Measurements from ENCODE around the gene SH3RF1. TPM values are rescaled to one million over a fixed set of nuclear protein-coding genes. Genes with fewer than 3 reads are reported as not detected.
A peak's percentile ranks its signal among the peaks of the same experiment; 100 is the strongest.

The SH3RF1 gene
- total and polyA plus RNA-seq, 4 donors, result 1.8 to 7.9 (median 3.5) TPM

- no peak for DNase-seq (ENCODE audit: low spot score)
- Histone ChIP-seq H3K4me1 (ENCODE audit: control insufficient read depth in 4 of 4, insufficient read depth in 4 of 4, low read length in 3 of 4) (peaks cover 8 to 23% (median 14%) of the 10 kb centered on the region in 4 donors), H3K27ac (ENCODE audit: low read depth in 1 of 2, low read length in 2 of 2) (peak overlapping the region; percentile 37 to 44), H3K27me3 (ENCODE audit: control insufficient read depth in 4 of 4, insufficient read depth in 4 of 4, low read length in 3 of 4) (no peaks in the 10 kb centered on the region), H3K4me3 (ENCODE audit: low read depth in 1 of 3, low read length in 3 of 3) (no peak overlapping the region), H3K36me3 (ENCODE audit: control insufficient read depth in 4 of 4, insufficient read depth in 3 of 4, low read depth in 1 of 4, low read length in 3 of 4) (peaks cover 0 to 28% (median 12%) of the 10 kb centered on the region in 4 donors), H3K9me3 (ENCODE audit: control insufficient read depth in 4 of 4, low read length in 3 of 4) (no peaks in the 10 kb centered on the region), H3K9ac (ENCODE audit: low read depth in 1 of 2, low read length in 2 of 2) (no peak overlapping the region)
- no peak for TF ChIP-seq ZBTB33 (IDR thresholded peaks at IDR 0.05)
- WGBS, result 85% methylated on average over 2 of the region's 2 CpGs
Measured at GRCh38 chr4:169098532-169098931, 172.2 kb downstream of the SH3RF1 start.

- no peaks in the 10 kb centered on the region for H3K9me3 ChIP-seq (ENCODE audit: control insufficient read depth in 4 of 4, low read length in 3 of 4)
- 94% methylated on average over 2 of the region's 2 CpGs for WGBS
- no peak overlapping the region for H3K27ac ChIP-seq (ENCODE audit: low read depth in 1 of 2, low read length in 2 of 2)
- H3K36me3 ChIP-seq (ENCODE audit: control insufficient read depth in 4 of 4, insufficient read depth in 3 of 4, low read depth in 1 of 4, low read length in 3 of 4), result peaks cover 0 to 28% (median 12%) of the 10 kb centered on the region in 4 donors
- H3K27me3 ChIP-seq (ENCODE audit: control insufficient read depth in 4 of 4, insufficient read depth in 4 of 4, low read length in 3 of 4), result no peaks in the 10 kb centered on the region
- peaks cover 8 to 23% (median 14%) of the 10 kb centered on the region in 4 donors for H3K4me1 ChIP-seq (ENCODE audit: control insufficient read depth in 4 of 4, insufficient read depth in 4 of 4, low read length in 3 of 4)
- no peak overlapping the region for H3K4me3 ChIP-seq (ENCODE audit: low read depth in 1 of 3, low read length in 3 of 3)
- no peak for DNase-seq (ENCODE audit: low spot score)
- no peak overlapping the region for H3K9ac ChIP-seq (ENCODE audit: low read depth in 1 of 2, low read length in 2 of 2)
- TF ChIP-seq TAF1 (conservative IDR thresholded peaks at IDR 0.05), result no peak
- TF ChIP-seq ZBTB33 (IDR thresholded peaks at IDR 0.05), result no peak
- no peak for TF ChIP-seq MAX (IDR thresholded peaks at IDR 0.05)
- TF ChIP-seq HNF4A (conservative IDR thresholded peaks at IDR 0.05), result no peak
Measured at GRCh38 chr4:169098054-169098497, 172.7 kb downstream of the SH3RF1 start.

GRCh38 chr4:169096221-169096620, 174.5 kb downstream of the SH3RF1 start:
- H3K4me3 ChIP-seq (ENCODE audit: low read depth in 1 of 3, low read length in 3 of 3), result no peak overlapping the region
- H3K36me3 ChIP-seq (ENCODE audit: control insufficient read depth in 4 of 4, insufficient read depth in 3 of 4, low read depth in 1 of 4, low read length in 3 of 4), result peaks cover 0 to 30% (median 14%) of the 10 kb centered on the region in 4 donors
- WGBS, result 92% methylated on average over 4 of the region's 4 CpGs
- no peak for TF ChIP-seq CTCF (IDR thresholded peaks at IDR 0.05; ENCODE audit: low read depth, low read length, missing input control)
- TF ChIP-seq TAF1 (conservative IDR thresholded peaks at IDR 0.05), result no peak
- no peak for TF ChIP-seq SP1 (IDR thresholded peaks at IDR 0.05)
- TF ChIP-seq RXRA (IDR thresholded peaks at IDR 0.05), result no peak
- no peak for TF ChIP-seq ATF3 (IDR thresholded peaks at IDR 0.05)
- no peak for TF ChIP-seq REST (IDR thresholded peaks at IDR 0.05)
- TF ChIP-seq MAX (IDR thresholded peaks at IDR 0.05), result no peak
- TF ChIP-seq JUND (IDR thresholded peaks at IDR 0.05), result no peak
- TF ChIP-seq YY1 (IDR thresholded peaks at IDR 0.05), result no peak
- no peak for TF ChIP-seq ZBTB33 (IDR thresholded peaks at IDR 0.05)
- TF ChIP-seq HNF4G (IDR thresholded peaks at IDR 0.05), result no peak
- no peak for TF ChIP-seq RAD21 (IDR thresholded peaks at IDR 0.05)
- no peak for TF ChIP-seq HNF4A (conservative IDR thresholded peaks at IDR 0.05)
- no peak for TF ChIP-seq FOXA2 (IDR thresholded peaks at IDR 0.05)

More at GRCh38 chr4:169096221-169096620, 174.5 kb downstream of the SH3RF1 start:
- no peaks in the 10 kb centered on the region for H3K27me3 ChIP-seq (ENCODE audit: control insufficient read depth in 4 of 4, insufficient read depth in 4 of 4, low read length in 3 of 4)
- H3K4me1 ChIP-seq (ENCODE audit: control insufficient read depth in 4 of 4, insufficient read depth in 4 of 4, low read length in 3 of 4), result peaks cover 8 to 23% (median 14%) of the 10 kb centered on the region in 4 donors
- DNase-seq (ENCODE audit: low spot score), result no peak
- H3K9me3 ChIP-seq (ENCODE audit: control insufficient read depth in 4 of 4, low read length in 3 of 4), result peaks cover 0 to 3% (median under 1%) of the 10 kb centered on the region in 4 donors
- no peak overlapping the region for H3K27ac ChIP-seq (ENCODE audit: low read depth in 1 of 2, low read length in 2 of 2)
- H3K9ac ChIP-seq (ENCODE audit: low read depth in 1 of 2, low read length in 2 of 2), result no peak overlapping the region

All from liver (tissue), 9 donors.